Naive thymus-derived CD4-positive, alpha-beta T cell (primary cell): Measurements from ENCODE around the gene GMEB1. TPM values are rescaled to one million over a fixed set of nuclear protein-coding genes. Genes with fewer than 3 reads are reported as not detected.
"Not testable (repeated sequence)": the region's sequence is repeated elsewhere in the genome, so short reads cannot be mapped to it uniquely, and the experiment has no call there.

Experiments
- ATAC-seq: fragments of 150-1000 bp; cut with Tn5 transposase; 2 replicates; pipeline ENCODE4 v1.10.0; 2021; ENCODE audit warnings: mild to moderate bottlenecking, moderate library complexity
- CTCF ChIA-PET: fragments of 350-600 bp; sonication (Branson Sonifier 250); formaldehyde crosslinking; loops from one replicate; lab custom pipeline; 2021; ENCODE audit warnings: antibody characterized with exemption; lab: Charles Lee
- POLR2A ChIA-PET: fragments of 350-600 bp; sonication (Branson Sonifier 250); formaldehyde crosslinking; loops from one replicate; lab custom pipeline; 2021; ENCODE audit warnings: antibody characterized with exemption, inconsistent platforms; lab: Charles Lee
- DNase-seq, 9 donors: peaks; one replicate each; pipeline versions ENCODE4 v3.0.0 to v3.0.0-alpha.2; 2020 to 2022; ENCODE audit warnings: mixed read lengths in 1 of 9
- H3K27ac ChIP-seq: one replicate; pipeline ENCODE4 v1.7.0; 2013; ENCODE audit warnings: mild to moderate bottlenecking, low read depth, low read length, moderate library complexity
- H3K27me3 ChIP-seq, 2 donors: one replicate each; pipeline ENCODE4 v1.7.0; 2013; ENCODE audit warnings: low read length in 2 of 2, mild to moderate bottlenecking in 2 of 2, moderate library complexity in 2 of 2; ENCODE audit not compliant: control insufficient read depth in 2 of 2, insufficient read depth in 2 of 2
- H3K36me3 ChIP-seq, 3 experiments: 1 replicate in 2 of 3; 2 replicates in 1 of 3; pipeline ENCODE4 v1.7.0; 2013; ENCODE audit warnings: low read length in 3 of 3, mild to moderate bottlenecking in 3 of 3, moderate library complexity in 1 of 3; ENCODE audit not compliant: insufficient read depth in 3 of 3, control insufficient read depth in 2 of 3
- H3K4me1 ChIP-seq, 2 donors: one replicate each; pipeline ENCODE4 v1.7.0; 2013; ENCODE audit warnings: low read length in 2 of 2, mild to moderate bottlenecking in 2 of 2, moderate library complexity in 1 of 2; ENCODE audit not compliant: control insufficient read depth in 2 of 2, insufficient read depth in 2 of 2
- H3K4me3 ChIP-seq: 2 replicates; pipeline ENCODE4 v1.7.0; 2013; ENCODE audit warnings: mild to moderate bottlenecking, low read length
- H3K9me3 ChIP-seq, 3 experiments: 1 replicate in 2 of 3; 2 replicates in 1 of 3; pipeline ENCODE4 v1.7.0; 2013; ENCODE audit warnings: low read length in 3 of 3; ENCODE audit not compliant: control insufficient read depth in 2 of 3
- H3K27ac Mint-ChIP-seq, 9 donors: one replicate each; pipeline ENCODE4 v1.8.0; 2020 to 2022; ENCODE audit warnings: mixed read lengths in 9 of 9, mild to moderate bottlenecking in 8 of 9, moderate library complexity in 5 of 9, inconsistent platforms in 2 of 9
- H3K27me3 Mint-ChIP-seq, 5 donors: one replicate each; pipeline ENCODE4 v1.8.0; 2021 to 2022; ENCODE audit warnings: mixed read lengths in 5 of 5, mild to moderate bottlenecking in 1 of 5
- H3K36me3 Mint-ChIP-seq, 5 donors: one replicate each; pipeline ENCODE4 v1.8.0; 2020 to 2022; ENCODE audit warnings: mixed read lengths in 5 of 5, mild to moderate bottlenecking in 3 of 5, inconsistent platforms in 1 of 5
- H3K4me1 Mint-ChIP-seq, 7 donors: one replicate each; pipeline ENCODE4 v1.8.0; 2020 to 2022; ENCODE audit warnings: mixed read lengths in 7 of 7, mild to moderate bottlenecking in 3 of 7, inconsistent platforms in 1 of 7
- H3K4me3 Mint-ChIP-seq, 10 donors: one replicate each; pipeline ENCODE4 v1.8.0; 2020 to 2022; ENCODE audit warnings: mild to moderate bottlenecking in 10 of 10, mixed read lengths in 10 of 10, moderate library complexity in 6 of 10, inconsistent platforms in 2 of 10
- H3K9me3 Mint-ChIP-seq, 11 donors: one replicate each; pipeline ENCODE4 v1.8.0; 2020 to 2022; ENCODE audit warnings: mixed read lengths in 11 of 11, mild to moderate bottlenecking in 4 of 11, inconsistent platforms in 1 of 11, moderate library complexity in 1 of 11
- intact Hi-C, 2 donors: fragments of 100-400 bp; cut with micrococcal nuclease; formaldehyde crosslinking; loops; one replicate each; pipeline ENCODE4 v1.15.1; 2023
- polyA plus RNA-seq, 2 donors: library from polyadenylated mRNA; unstranded; fragments of 300-500 nt; fragmentation: Illumina TruSeq; gene quantifications; one replicate each; pipeline ENCODE4 v1.2.3, GENCODE V29; 2021
- total RNA-seq, 6 experiments: library from RNA in 5 of 6; stranded (reverse) in 5 of 6; gene quantifications; 1 replicate in 5 of 6; 2 replicates in 1 of 6; pipeline ENCODE4 v1.2.3 and lab custom pipeline; 2021 to 2026

GMEB1 gene
- total and polyA plus RNA-seq, 7 experiments from 2014 or later: 11.2 to 26.7 (median 18.4) TPM

DNA sequence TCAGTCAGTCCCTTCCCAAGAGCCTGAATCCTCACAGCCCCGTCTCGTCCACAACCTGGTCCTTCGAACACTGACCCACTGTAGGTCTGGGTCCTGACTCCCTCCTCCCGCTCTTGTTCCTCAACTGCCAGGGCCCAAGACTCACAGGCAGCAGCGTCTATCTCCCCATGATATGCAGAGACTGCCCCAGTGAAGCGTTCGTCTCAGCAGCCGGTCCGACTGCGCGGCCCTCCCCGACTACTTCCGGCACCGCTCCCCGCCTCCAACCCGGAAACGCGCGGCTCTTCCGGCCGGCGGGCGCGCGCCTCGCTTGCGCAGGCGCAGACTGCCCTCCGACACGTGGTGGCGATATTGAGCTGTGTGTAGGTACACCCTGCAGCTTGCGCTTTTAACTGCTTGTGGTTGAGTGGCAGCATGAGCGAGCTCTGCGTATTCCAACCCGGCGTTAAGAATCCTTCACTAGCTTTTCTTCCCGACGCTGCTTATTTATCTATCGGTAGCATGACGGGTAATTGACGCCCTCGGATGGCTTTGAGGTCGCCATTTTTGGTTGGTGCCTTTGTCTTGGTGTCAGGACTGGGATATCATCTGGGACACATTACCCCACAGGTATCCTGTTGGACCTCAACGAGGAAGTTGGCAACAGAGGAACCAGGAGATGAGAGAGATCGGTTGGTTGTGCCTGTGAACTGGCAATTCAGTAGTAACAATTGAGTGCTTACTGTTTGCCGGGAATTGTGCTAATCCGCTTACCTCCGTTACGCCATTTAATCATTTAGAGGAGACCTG, 25.5 kb upstream of the GMEB1 start, which contains the start of gene TAF12:
TAF12 (minus strand) TSS at position 221 of the 789 bp plus-strand sequence. CDS start 20,986 bp downstream, outside the sequence.
- Histone ChIP-seq H3K4me1 (peaks cover 26 to 35% of the 10 kb centered on the region in 2 donors), H3K36me3 (no peaks in the 10 kb centered on the region), H3K9me3 (no peaks in the 10 kb centered on the region), H3K4me3 (peak within 1 kb of the TSS; percentile 93), H3K27ac (peak within 1 kb of the TSS; percentile 95), H3K27me3 (no peaks in the 10 kb centered on the region)
- POLR2A ChIA-PET: interaction anchor here (0.6 to 14.1 kb wide), 42 partner anchors 10 to 913 kb away, joined by 3 to 383 read pairs (median 4); partner anchors contain the start of genes GMEB1, PHACTR4, RCC1 and SRSF4
- Mint-ChIP-seq H3K36me3 (peaks cover 0 to 8% (median 3%) of the 10 kb centered on the region in 5 donors), H3K4me1 (peaks cover 30 to 65% (median 55%) of the 10 kb centered on the region in 7 donors), H3K27ac (peak within 1 kb of the TSS; percentile 93 to 99 (median 99)), H3K27me3 (peaks cover 0 to 2% (median 0%) of the 10 kb centered on the region in 5 donors), H3K9me3 (no peaks in the 10 kb centered on the region), H3K4me3 (peak within 1 kb of the TSS; percentile 94 to 100 (median 98))
- peak; percentile 91 for ATAC-seq
- peak; percentile 81 to 92 (median 86) for DNase-seq
- CTCF ChIA-PET: interaction anchor here (0.7 to 2.1 kb wide), 12 partner anchors 10 to 239 kb away, joined by 3 to 20 read pairs (median 5); partner anchors contain the start of genes GMEB1 and YTHDF2
- intact Hi-C loops: loop anchor here (1.0 to 5.0 kb wide), 14 partner anchors 25 to 538 kb away; partner anchors contain the start of genes GMEB1 (in 2 of the 2), SRSF4 (in 2 of the 2), YTHDF2 (in 2 of the 2) and MED18 (in 1 of the 2)

DNA sequence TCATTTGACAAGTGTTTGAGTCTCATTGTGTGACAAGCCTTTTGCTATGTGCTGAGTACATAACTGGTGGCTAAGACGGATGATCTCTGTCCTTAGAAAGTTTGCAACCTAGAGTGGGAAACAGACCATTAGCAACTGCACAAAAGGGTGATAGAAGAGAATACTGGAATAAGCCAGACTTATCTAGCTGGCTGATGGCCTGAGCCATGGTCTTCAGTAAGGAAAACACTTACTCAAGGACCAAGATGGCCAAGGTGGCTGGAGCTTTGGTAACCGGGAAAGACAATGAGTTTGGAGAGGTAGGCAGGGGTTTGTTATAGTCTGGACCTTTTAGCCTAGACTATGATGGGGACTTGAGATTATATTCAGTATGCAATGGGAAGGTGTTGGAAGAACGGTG, 24.1 kb upstream of the GMEB1 start:
- Histone ChIP-seq H3K9me3 (no peaks in the 10 kb centered on the region), H3K27me3 (no peaks in the 10 kb centered on the region), H3K27ac (peak overlapping the region; percentile 95), H3K4me1 (peaks cover 32 to 42% of the 10 kb centered on the region in 2 donors), H3K36me3 (no peaks in the 10 kb centered on the region), H3K4me3 (peak overlapping the region; percentile 93)
- H3K4me3 Mint-ChIP-seq: peak overlapping the region; percentile 94 to 100 (median 98)
- peaks cover 32 to 76% (median 62%) of the 10 kb centered on the region in 7 donors for H3K4me1 Mint-ChIP-seq
- ATAC-seq: no peak
- ChIA-PET CTCF (interaction anchor here (0.6 to 2.1 kb wide), 4 partner anchors 38 to 232 kb away, joined by 3 to 20 read pairs (median 10); partner anchors contain the start of gene YTHDF2), POLR2A (interaction anchor here (0.6 to 14.1 kb wide), 15 partner anchors 13 to 1724 kb away, joined by 3 to 383 read pairs (median 10); partner anchors contain the start of genes GMEB1, RCC1, SRSF4 and TRNAU1AP)
- H3K36me3 Mint-ChIP-seq: peaks cover 0 to 8% (median 3%) of the 10 kb centered on the region in 5 donors
- H3K9me3 Mint-ChIP-seq: peaks cover 0 to 10% (median 0%) of the 10 kb centered on the region in 11 donors
- DNase-seq: no peak
- H3K27ac Mint-ChIP-seq: peak overlapping the region; percentile 93 to 99 (median 99)
- intact Hi-C loops: loop anchor here (1.0 to 5.0 kb wide), 3 partner anchors 43 to 277 kb away; partner anchors contain the start of gene PHACTR4 (in 1 of the 2)
- peaks cover 0 to 2% (median 0%) of the 10 kb centered on the region in 5 donors for H3K27me3 Mint-ChIP-seq

DNA sequence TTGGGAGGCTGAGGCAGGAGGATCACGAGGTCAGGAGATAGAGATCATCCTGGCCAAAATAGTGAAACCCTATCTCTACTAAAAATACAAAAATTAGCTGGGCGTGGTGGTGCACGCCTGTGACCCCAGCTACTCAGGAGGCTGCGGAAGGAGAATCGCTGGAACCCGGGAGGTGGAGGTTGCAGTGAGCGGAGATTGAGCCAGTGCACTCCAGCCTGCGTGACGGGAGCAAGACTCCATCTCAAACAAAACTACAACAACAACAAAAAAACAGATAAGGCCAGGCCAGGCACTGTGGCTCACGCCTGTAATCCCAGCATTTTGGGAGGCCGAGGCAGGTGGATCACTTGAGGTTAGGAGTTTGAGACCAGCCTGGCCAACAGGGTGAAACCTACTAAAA, 23.2 kb upstream of the GMEB1 start:
- Mint-ChIP-seq H3K27ac (peak overlapping the region in 4 of 9 donors; percentile 9 to 65 (median 28)), H3K4me3 (peak overlapping the region in 1 of 10 donors; percentile 35), H3K4me1 (peaks cover 26 to 70% (median 56%) of the 10 kb centered on the region in 7 donors)
- H3K27ac ChIP-seq, H3K9me3 ChIP-seq, H3K9me3 Mint-ChIP-seq, H3K27me3 Mint-ChIP-seq, ATAC-seq, DNase-seq, H3K36me3 Mint-ChIP-seq, intact Hi-C loops, H3K36me3 ChIP-seq, H3K27me3 ChIP-seq, H3K4me3 ChIP-seq: not testable (repeated sequence)
- ChIA-PET CTCF (interaction anchor here (1.2 kb wide), 1 partner anchor 65 kb away, joined by 3 read pairs; no protein-coding TSS in a partner anchor), POLR2A (interaction anchor here (0.6 to 14.1 kb wide), 5 partner anchors 20 to 275 kb away, joined by 3 to 383 read pairs (median 54); partner anchors contain the start of genes GMEB1 and YTHDF2)
- H3K4me1 ChIP-seq: peaks cover 36 to 38% of the 10 kb centered on the region in 2 donors

DNA sequence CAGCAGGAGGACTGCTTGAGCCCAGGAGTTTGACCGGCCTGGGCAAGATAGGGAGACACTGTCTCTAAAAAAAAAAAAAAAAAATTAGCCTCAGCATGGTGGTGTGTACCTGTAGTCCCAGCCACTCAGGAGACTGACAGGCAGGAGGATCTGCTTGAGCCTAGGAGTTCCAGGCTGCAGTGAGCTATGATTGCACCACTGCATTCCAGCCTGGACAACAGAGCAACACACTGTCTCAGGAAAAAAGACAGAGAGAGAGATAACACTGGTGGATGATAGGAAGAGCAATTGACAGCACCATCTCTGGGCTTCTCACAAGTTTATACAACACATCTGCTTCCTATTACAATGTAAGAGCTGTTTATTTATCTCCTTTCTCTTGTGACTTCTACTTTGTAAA, 22.5 kb upstream of the GMEB1 start:
- H3K27me3 ChIP-seq: no peaks in the 10 kb centered on the region
- DNase-seq (no peak), ATAC-seq (no peak)
- intact Hi-C loops: no loop called here
- no peak overlapping the region for H3K27ac ChIP-seq
- no peaks in the 10 kb centered on the region for H3K9me3 ChIP-seq
- H3K36me3 ChIP-seq: no peaks in the 10 kb centered on the region
- H3K27ac Mint-ChIP-seq: peak overlapping the region in 6 of 9 donors; percentile 7 to 76 (median 69)
- H3K27me3 Mint-ChIP-seq: peaks cover 0 to 2% (median 0%) of the 10 kb centered on the region in 5 donors
- H3K4me3 ChIP-seq: no peak overlapping the region
- ChIA-PET CTCF (interaction anchor here (1.2 kb wide), 1 partner anchor 66 kb away, joined by 3 read pairs; no protein-coding TSS in a partner anchor), POLR2A (interaction anchor here (0.7 to 14.1 kb wide), 3 partner anchors 20 to 268 kb away, joined by 3 to 383 read pairs (median 156); partner anchors contain the start of genes GMEB1 and YTHDF2)
- peaks cover 0 to 10% (median 0%) of the 10 kb centered on the region in 11 donors for H3K9me3 Mint-ChIP-seq
- peaks cover 32 to 36% of the 10 kb centered on the region in 2 donors for H3K4me1 ChIP-seq
- peaks cover 23 to 63% (median 50%) of the 10 kb centered on the region in 7 donors for H3K4me1 Mint-ChIP-seq
- H3K4me3 Mint-ChIP-seq: peak overlapping the region in 4 of 10 donors; percentile 17 to 68 (median 38)
- H3K36me3 Mint-ChIP-seq: peaks cover 0 to 8% (median 0%) of the 10 kb centered on the region in 5 donors

DNA sequence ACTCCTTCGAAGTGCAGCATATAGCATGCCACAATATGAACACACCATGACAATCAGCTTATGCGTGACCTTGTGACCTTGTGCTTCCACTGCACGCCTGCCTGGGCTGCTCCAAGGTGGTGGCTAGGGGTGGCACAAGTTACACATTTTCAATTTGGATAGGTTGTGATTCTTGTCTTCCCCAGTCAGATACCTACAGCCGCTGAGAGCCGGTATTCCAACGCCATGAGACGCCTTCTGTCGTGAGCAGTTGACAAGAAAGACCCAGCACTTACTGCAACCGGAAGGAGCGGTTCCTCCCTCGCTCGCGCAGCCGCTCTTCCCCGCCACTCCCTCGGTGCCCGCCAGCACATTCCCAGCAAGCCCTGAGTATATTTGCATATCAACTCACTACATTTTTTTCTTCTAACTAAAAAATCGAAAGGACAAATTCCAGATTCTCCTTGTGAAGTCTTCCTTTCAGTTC, 20.5 kb upstream of the GMEB1 start:
- no peaks in the 10 kb centered on the region for H3K9me3 ChIP-seq
- peaks cover 25 to 27% of the 10 kb centered on the region in 2 donors for H3K4me1 ChIP-seq
- POLR2A ChIA-PET: interaction anchor here (0.5 to 14.1 kb wide), 23 partner anchors 7 to 1535 kb away, joined by 3 to 383 read pairs (median 5); partner anchors contain the start of genes EPB41, GMEB1, MED18 and SRSF4
- CTCF ChIA-PET: interaction anchor here (0.7 to 2.1 kb wide), 6 partner anchors 21 to 131 kb away, joined by 3 to 6 read pairs (median 4); partner anchors contain the start of genes GMEB1 and YTHDF2
- peaks cover 0 to 3% (median 0%) of the 10 kb centered on the region in 5 donors for H3K36me3 Mint-ChIP-seq
- peaks cover 16 to 43% (median 35%) of the 10 kb centered on the region in 7 donors for H3K4me1 Mint-ChIP-seq
- peak overlapping the region; percentile 60 for H3K4me3 ChIP-seq
- H3K27me3 ChIP-seq: no peaks in the 10 kb centered on the region
- DNase-seq (peak; percentile 73 to 97 (median 94)), ATAC-seq (peak; percentile 83)
- peak overlapping the region; percentile 93 for H3K27ac ChIP-seq
- peak overlapping the region; percentile 70 to 96 (median 90) for H3K4me3 Mint-ChIP-seq
- peak overlapping the region; percentile 97 to 100 (median 99) for H3K27ac Mint-ChIP-seq
- no peaks in the 10 kb centered on the region for H3K36me3 ChIP-seq
- intact Hi-C loops: loop anchor here (1.0 to 2.0 kb wide), 8 partner anchors 20 to 533 kb away; partner anchors contain the start of genes GMEB1 (in 2 of the 2), YTHDF2 (in 2 of the 2) and SRSF4 (in 1 of the 2)
- H3K9me3 Mint-ChIP-seq: peaks cover 0 to 10% (median 0%) of the 10 kb centered on the region in 11 donors
- peaks cover 0 to under 1% (median 0%) of the 10 kb centered on the region in 5 donors for H3K27me3 Mint-ChIP-seq
